ENCODE measurements around the gene RBM38. TPM values are rescaled to one million over a fixed set of nuclear protein-coding genes. Genes with fewer than 3 reads are reported as not detected.

The RBM38 gene
- total RNA-seq, 1 experiment from 2014 or later: 56.5 TPM

- no peak overlapping the region for H3K4me2 ChIP-seq (ENCODE audit: low read length)
- peaks cover 9% of the 10 kb centered on the region; the same call in 1 of the 2 replicates for H3K27me3 ChIP-seq (ENCODE audit: low read length)
- H3F3A ChIP-seq (ENCODE audit: low read length, unreplicated experiment): no peaks in the 10 kb centered on the region
- H3K36me3 ChIP-seq (ENCODE audit: low read depth, low read length): no peaks in the 10 kb centered on the region
- H3K4me1 ChIP-seq (ENCODE audit: insufficient read depth, low read length): peaks cover 13% of the 10 kb centered on the region
- no TSS peak for BruUV-seq (replicated peaks)
- no peak for TF ChIP-seq EZH2 (IDR thresholded peaks at IDR 0.05; ENCODE audit: low read length, unreplicated experiment)
- TF ChIP-seq, protein P1, sequence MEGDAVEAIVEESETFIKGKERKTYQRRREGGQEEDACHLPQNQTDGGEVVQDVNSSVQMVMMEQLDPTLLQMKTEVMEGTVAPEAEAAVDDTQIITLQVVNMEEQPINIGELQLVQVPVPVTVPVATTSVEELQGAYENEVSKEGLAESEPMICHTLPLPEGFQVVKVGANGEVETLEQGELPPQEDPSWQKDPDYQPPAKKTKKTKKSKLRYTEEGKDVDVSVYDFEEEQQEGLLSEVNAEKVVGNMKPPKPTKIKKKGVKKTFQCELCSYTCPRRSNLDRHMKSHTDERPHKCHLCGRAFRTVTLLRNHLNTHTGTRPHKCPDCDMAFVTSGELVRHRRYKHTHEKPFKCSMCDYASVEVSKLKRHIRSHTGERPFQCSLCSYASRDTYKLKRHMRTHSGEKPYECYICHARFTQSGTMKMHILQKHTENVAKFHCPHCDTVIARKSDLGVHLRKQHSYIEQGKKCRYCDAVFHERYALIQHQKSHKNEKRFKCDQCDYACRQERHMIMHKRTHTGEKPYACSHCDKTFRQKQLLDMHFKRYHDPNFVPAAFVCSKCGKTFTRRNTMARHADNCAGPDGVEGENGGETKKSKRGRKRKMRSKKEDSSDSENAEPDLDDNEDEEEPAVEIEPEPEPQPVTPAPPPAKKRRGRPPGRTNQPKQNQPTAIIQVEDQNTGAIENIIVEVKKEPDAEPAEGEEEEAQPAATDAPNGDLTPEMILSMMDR (conservative IDR thresholded peaks at IDR 0.05; ENCODE audit: low read depth, low read length): no peak
- no peak for ATAC-seq
- ChIA-PET CTCF (no interaction called here), POLR2A (ENCODE audit: unreplicated experiment) (no interaction called here)
- H3K9me3 ChIP-seq (ENCODE audit: low read length): no peaks in the 10 kb centered on the region
- H4K20me1 ChIP-seq (ENCODE audit: low read length): no peaks in the 10 kb centered on the region
- H3K27ac ChIP-seq (ENCODE audit: low read length): no peak overlapping the region
- no peak overlapping the region for H3K4me3 ChIP-seq (ENCODE audit: low read length)
- H2AFZ ChIP-seq (ENCODE audit: low read length): no peak overlapping the region
- H3K79me2 ChIP-seq (ENCODE audit: low read length): no peaks in the 10 kb centered on the region
- H3K9ac ChIP-seq (ENCODE audit: low read length): no peak overlapping the region
- no peaks in the 10 kb centered on the region for H3K9me2 ChIP-seq (replicated peaks; ENCODE audit: low read length)
- DNase-seq: peak; percentile 27
- intact Hi-C loops (cut with micrococcal nuclease): no loop called here
These were observed 54.1 kb downstream of the RBM38 start for GRCh38 chr20:57445298-57445697.

- no peaks in the 10 kb centered on the region for H3K79me2 ChIP-seq (ENCODE audit: low read length)
- H4K20me1 ChIP-seq (ENCODE audit: low read length): no peaks in the 10 kb centered on the region
- no peak overlapping the region for H3K27ac ChIP-seq (ENCODE audit: low read length)
- no peak overlapping the region for H3K4me2 ChIP-seq (ENCODE audit: low read length)
- peaks cover 18% of the 10 kb centered on the region for H3K4me1 ChIP-seq (ENCODE audit: insufficient read depth, low read length)
- no peaks in the 10 kb centered on the region for H3K9me3 ChIP-seq (ENCODE audit: low read length)
- H3K27me3 ChIP-seq (ENCODE audit: low read length): peaks cover 9% of the 10 kb centered on the region; the same call in 1 of the 2 replicates
- BruUV-seq (replicated peaks): no TSS peak
- intact Hi-C loops (cut with micrococcal nuclease): no loop called here
- ATAC-seq (no peak), DNase-seq (no peak)
- no peaks in the 10 kb centered on the region for H3F3A ChIP-seq (ENCODE audit: low read length, unreplicated experiment)
- no peak overlapping the region for H3K4me3 ChIP-seq (ENCODE audit: low read length)
- TF ChIP-seq, protein P1 (conservative IDR thresholded peaks at IDR 0.05; ENCODE audit: low read depth, low read length): no peak
- no peak for TF ChIP-seq EZH2 (IDR thresholded peaks at IDR 0.05; ENCODE audit: low read length, unreplicated experiment)
- no peak for TF ChIP-seq EZH2phosphoT487 (IDR thresholded peaks at IDR 0.05; ENCODE audit: borderline replicate concordance, low read length)
- no peaks in the 10 kb centered on the region for H3K9me2 ChIP-seq (replicated peaks; ENCODE audit: low read length)
- H3K36me3 ChIP-seq (ENCODE audit: low read depth, low read length): no peaks in the 10 kb centered on the region
- no peak overlapping the region for H3K9ac ChIP-seq (ENCODE audit: low read length)
- no peak overlapping the region for H2AFZ ChIP-seq (ENCODE audit: low read length)
- ChIA-PET POLR2A (ENCODE audit: unreplicated experiment) (no interaction called here), CTCF (no interaction called here)
These were observed 54.6 kb downstream of the RBM38 start for GRCh38 chr20:57445774-57446173.

DNA sequence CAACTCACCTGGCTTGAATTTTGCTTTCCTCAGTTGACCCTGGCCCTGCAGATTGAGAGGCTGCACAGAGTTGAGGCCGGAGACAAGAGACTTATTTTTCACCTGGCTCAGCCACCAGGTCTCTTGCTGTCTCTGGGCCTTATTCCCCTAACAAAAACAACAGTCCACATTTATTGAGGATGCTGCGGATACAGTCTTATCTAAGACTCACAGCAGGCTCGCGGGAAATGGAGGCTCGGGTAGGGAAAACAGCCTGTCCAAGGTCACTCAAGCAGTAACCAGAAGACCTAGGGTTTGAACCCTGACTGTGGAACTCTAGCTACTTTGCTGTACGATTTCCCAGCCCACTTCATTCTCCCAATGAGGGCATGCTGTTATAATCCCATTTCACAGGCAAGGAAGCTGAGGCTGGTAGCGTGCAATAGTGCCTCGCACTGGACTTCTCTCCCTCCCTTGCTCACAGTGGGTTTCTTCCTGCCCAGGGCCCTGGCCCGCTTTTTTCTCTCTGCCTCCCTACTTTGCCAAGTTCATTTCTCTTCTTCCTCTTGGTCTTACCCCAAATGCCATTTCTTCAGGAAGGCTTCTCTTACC lies 57.7 kb downstream of the RBM38 start:
- BruUV-seq (replicated peaks): no TSS peak
- H3K9me2 ChIP-seq (replicated peaks; ENCODE audit: low read length): no peaks in the 10 kb centered on the region
- POLR2A ChIA-PET (ENCODE audit: unreplicated experiment): no interaction called here

More for the DNA sequence above, 57.7 kb downstream of the RBM38 start:
- ATAC-seq: no peak
- H3K4me1 ChIP-seq (ENCODE audit: insufficient read depth, low read length): peaks cover 20% of the 10 kb centered on the region
- CTCF ChIA-PET: no interaction called here
- no peaks in the 10 kb centered on the region for H3K79me2 ChIP-seq (ENCODE audit: low read length)
- intact Hi-C loops (cut with micrococcal nuclease): loop anchor here (2.0 kb wide), 1 partner anchor 46 kb away; no protein-coding TSS in a partner anchor
- DNase-seq: no peak
- H3F3A ChIP-seq (ENCODE audit: low read length, unreplicated experiment): no peaks in the 10 kb centered on the region
- no peak overlapping the region for H2AFZ ChIP-seq (ENCODE audit: low read length)
- TF ChIP-seq, protein P1 (conservative IDR thresholded peaks at IDR 0.05; ENCODE audit: low read depth, low read length): no peak
- TF ChIP-seq EZH2 (IDR thresholded peaks at IDR 0.05; ENCODE audit: low read length, unreplicated experiment) (no peak), EZH2phosphoT487 (IDR thresholded peaks at IDR 0.05; ENCODE audit: borderline replicate concordance, low read length) (no peak)
- no peak overlapping the region for H3K9ac ChIP-seq (ENCODE audit: low read length)
- no peak overlapping the region for H3K27ac ChIP-seq (ENCODE audit: low read length)
- peaks cover 9% of the 10 kb centered on the region; the same call in 1 of the 2 replicates for H3K27me3 ChIP-seq (ENCODE audit: low read length)
- no peak overlapping the region for H3K4me2 ChIP-seq (ENCODE audit: low read length)
- H4K20me1 ChIP-seq (ENCODE audit: low read length): no peaks in the 10 kb centered on the region
- no peaks in the 10 kb centered on the region for H3K36me3 ChIP-seq (ENCODE audit: low read depth, low read length)
- H3K9me3 ChIP-seq (ENCODE audit: low read length): no peaks in the 10 kb centered on the region
- H3K4me3 ChIP-seq (ENCODE audit: low read length): no peak overlapping the region

Data from PC-3 (cell line).